Measurements from ENCODE around the gene BRINP3.

BRINP3 gene

GRCh38 chr1:190444464-190444863 is 33.2 kb downstream of the BRINP3 start:
- DNase-seq: no peak

GRCh38 chr1:190439447-190439846 is 38.2 kb downstream of the BRINP3 start:
- DNase-seq: no peak

- no peak for DNase-seq
Measured at GRCh38 chr1:190436615-190437014, 41.0 kb downstream of the BRINP3 start.

- DNase-seq: no peak
Measured at GRCh38 chr1:190429932-190430331, 47.7 kb downstream of the BRINP3 start.

- DNase-seq: no peak
Measured at GRCh38 chr1:190429141-190429540, 48.5 kb downstream of the BRINP3 start.

- no peak for DNase-seq
Measured at GRCh38 chr1:190416239-190416638, 61.4 kb downstream of the BRINP3 start.

- DNase-seq: no peak
Measured at GRCh38 chr1:190413142-190413541, 64.5 kb downstream of the BRINP3 start.

GRCh38 chr1:190403402-190403801 is 74.3 kb downstream of the BRINP3 start:
- DNase-seq: no peak

GRCh38 chr1:190399233-190399632 is 78.4 kb downstream of the BRINP3 start:
- DNase-seq: no peak

GRCh38 chr1:190391582-190391981 is 86.1 kb downstream of the BRINP3 start:
- no peak for DNase-seq

- DNase-seq: no peak
Measured at GRCh38 chr1:190377991-190378390, 99.7 kb downstream of the BRINP3 start.

GRCh38 chr1:190377294-190377693 is 100.4 kb downstream of the BRINP3 start:
- DNase-seq: no peak

- DNase-seq: no peak
Measured at GRCh38 chr1:190376044-190376443, 101.6 kb downstream of the BRINP3 start.

- peak; percentile 1 for DNase-seq
Measured at GRCh38 chr1:190373705-190374336, 103.8 kb downstream of the BRINP3 start.

GRCh38 chr1:190367200-190367599 is 110.5 kb downstream of the BRINP3 start:
- DNase-seq: no peak

- no peak for DNase-seq
Measured at GRCh38 chr1:190365283-190365682, 112.4 kb downstream of the BRINP3 start.

GRCh38 chr1:190353538-190354101 is 124.0 kb downstream of the BRINP3 start:
- no peak for DNase-seq

GRCh38 chr1:190344454-190344853 is 133.2 kb downstream of the BRINP3 start:
- DNase-seq: no peak

- DNase-seq: no peak
Measured at GRCh38 chr1:190338829-190339228, 138.8 kb downstream of the BRINP3 start.

- DNase-seq: no peak
Measured at GRCh38 chr1:190328871-190329270, 148.8 kb downstream of the BRINP3 start.

GRCh38 chr1:190328361-190328760 is 149.3 kb downstream of the BRINP3 start:
- DNase-seq: no peak

GRCh38 chr1:190327271-190327670 is 150.4 kb downstream of the BRINP3 start:
- no peak for DNase-seq

- no peak for DNase-seq
Measured at GRCh38 chr1:190323530-190323929, 154.1 kb downstream of the BRINP3 start.

GRCh38 chr1:190322274-190322673 is 155.4 kb downstream of the BRINP3 start:
- no peak for DNase-seq

- no peak for DNase-seq
Measured at GRCh38 chr1:190320952-190321351, 156.7 kb downstream of the BRINP3 start.

All from activated CD4-positive, alpha-beta T cell treated with anti-CD3 and anti-CD28 coated beads, Interleukin-2, amount 50 U/mL, for 16 hours (primary cell).